WTC11 (cell line): ENCODE measurements around the gene BCL11B. TPM values are rescaled to one million over a fixed set of nuclear protein-coding genes. Genes with fewer than 3 reads are reported as not detected.

ENCODE experiments used
- ATAC-seq: fragments of 200-7000 bp; cut with Tn5 transposase; 2 replicates; pipeline ENCODE4 v1.10.0; 2021; ENCODE audit warnings: mild to moderate bottlenecking, moderate library complexity
- CTCF ChIA-PET: fragments of 300-600 bp; sonication (Branson Sonifier 250); formaldehyde crosslinking; loops from one replicate; lab custom pipeline; 2021; ENCODE audit warnings: antibody characterized with exemption; lab: Charles Lee
- POLR2A ChIA-PET: fragments of 350-600 bp; sonication (Branson Sonifier 250); formaldehyde crosslinking; loops from one replicate; lab custom pipeline; 2021; ENCODE audit warnings: antibody characterized with exemption; lab: Charles Lee
- DNase-seq: peaks from one replicate; pipeline ENCODE4 v3.0.0; 2021; ENCODE audit warnings: low spot score
- H3K27ac Mint-ChIP-seq: 2 replicates; pipeline ENCODE4 v1.8.0; 2021; ENCODE audit warnings: mixed read lengths
- H3K27me3 Mint-ChIP-seq: 2 replicates; pipeline ENCODE4 v1.8.0; 2021; ENCODE audit warnings: low read depth, mild to moderate bottlenecking, moderate library complexity, mixed read lengths
- H3K36me3 Mint-ChIP-seq: 2 replicates; pipeline ENCODE4 v1.8.0; 2021; ENCODE audit warnings: mixed read lengths
- H3K4me1 Mint-ChIP-seq: 2 replicates; pipeline ENCODE4 v1.8.0; 2022; ENCODE audit warnings: mixed read lengths
- H3K4me3 Mint-ChIP-seq: 2 replicates; pipeline ENCODE4 v1.8.0; 2021; ENCODE audit warnings: mild to moderate bottlenecking, moderate library complexity, mixed read lengths
- H3K9me3 Mint-ChIP-seq: 2 replicates; pipeline ENCODE4 v1.8.0; 2021; ENCODE audit warnings: mixed read lengths
- ATF6 ChIP-seq: sonication (generic); formaldehyde crosslinking; IDR thresholded peaks from 2 replicates; pipeline ENCODE4 v1.8.1; 2023; ENCODE audit warnings: mild to moderate bottlenecking, missing genetic modification reagents
- CREM ChIP-seq: sonication (generic); formaldehyde crosslinking; IDR thresholded peaks from 2 replicates; pipeline ENCODE4 v1.8.1; 2022; ENCODE audit warnings: mild to moderate bottlenecking, missing genetic modification reagents, moderate library complexity
- EMX1 ChIP-seq: fragments of 250-450 bp; sonication (Bioruptor Pico); IDR thresholded peaks from 2 replicates; pipeline ENCODE4 v1.8.0; 2021; ENCODE audit warnings: mild to moderate bottlenecking
- ERG ChIP-seq: fragments of 250-450 bp; sonication (Bioruptor Pico); IDR thresholded peaks from 2 replicates; pipeline ENCODE4 v1.8.0; 2021; ENCODE audit warnings: mild to moderate bottlenecking
- ETV6 ChIP-seq: sonication (generic); formaldehyde crosslinking; IDR thresholded peaks from 2 replicates; pipeline ENCODE4 v1.8.1; 2022; ENCODE audit warnings: mild to moderate bottlenecking, missing genetic modification reagents
- FOXJ3 ChIP-seq: sonication (generic); formaldehyde crosslinking; IDR thresholded peaks from 2 replicates; pipeline ENCODE4 v1.9.0; 2021; ENCODE audit warnings: missing genetic modification reagents, mild to moderate bottlenecking, borderline replicate concordance
- FOXP4 ChIP-seq: sonication (generic); formaldehyde crosslinking; IDR thresholded peaks from 2 replicates; pipeline ENCODE4 v1.8.0; 2022; ENCODE audit warnings: mild to moderate bottlenecking, missing genetic modification reagents
- GABPB1 ChIP-seq: sonication (generic); formaldehyde crosslinking; IDR thresholded peaks from 2 replicates; pipeline ENCODE4 v1.8.1; 2023; ENCODE audit warnings: mild to moderate bottlenecking, missing genetic modification reagents
- GRHL2 ChIP-seq: fragments of 250-450 bp; sonication (Bioruptor Pico); IDR thresholded peaks from 2 replicates; pipeline ENCODE4 v1.8.0; 2022; ENCODE audit warnings: mild to moderate bottlenecking, moderate library complexity; ENCODE audit not compliant: insufficient replicate concordance, severe bottlenecking
- KAT7 ChIP-seq: sonication (generic); formaldehyde crosslinking; IDR thresholded peaks from 2 replicates; pipeline ENCODE4 v1.8.1; 2023; ENCODE audit warnings: missing genetic modification reagents, mild to moderate bottlenecking, borderline replicate concordance
- MYBL2 ChIP-seq: sonication (generic); formaldehyde crosslinking; IDR thresholded peaks from 2 replicates; pipeline ENCODE4 v1.8.1; 2023; ENCODE audit warnings: mild to moderate bottlenecking, moderate library complexity, missing genetic modification reagents
- NR1H2 ChIP-seq: sonication (generic); formaldehyde crosslinking; IDR thresholded peaks from 2 replicates; pipeline ENCODE4 v1.9.0; 2021; ENCODE audit warnings: mild to moderate bottlenecking, moderate library complexity, missing genetic modification reagents
- NR3C1 ChIP-seq: sonication (generic); formaldehyde crosslinking; conservative IDR thresholded peaks from 2 replicates; pipeline ENCODE4 v1.8.1; 2023; ENCODE audit warnings: low read depth, mild to moderate bottlenecking, missing genetic modification reagents
- ZNF121 ChIP-seq: sonication (generic); formaldehyde crosslinking; IDR thresholded peaks from 2 replicates; pipeline ENCODE4 v1.8.0; 2023; ENCODE audit warnings: missing genetic modification reagents
- ZNF138 ChIP-seq: sonication (generic); formaldehyde crosslinking; conservative IDR thresholded peaks from 2 replicates; pipeline ENCODE4 v1.8.1; 2022; ENCODE audit warnings: mild to moderate bottlenecking, moderate library complexity, missing genetic modification reagents
- total RNA-seq: library from RNA; stranded (reverse); gene quantifications from 3 replicates; pipeline ENCODE4 v1.2.3, GENCODE V29; 2021
- TF ChIP-seq, protein P1 (sequence below): sonication (generic); formaldehyde crosslinking; IDR thresholded peaks from 2 replicates; pipeline ENCODE4 v1.8.1; 2023; ENCODE audit warnings: mild to moderate bottlenecking, missing genetic modification reagents
- TF ChIP-seq, protein P2 (sequence below): fragments of 250-450 bp; sonication (Bioruptor Pico); IDR thresholded peaks from 2 replicates; pipeline ENCODE4 v1.9.0; 2021; ENCODE audit warnings: moderate library complexity, mild to moderate bottlenecking, inconsistent platforms, borderline replicate concordance

The BCL11B gene
- total RNA-seq, 1 experiment from 2014 or later, result 9.1 TPM

DNA sequence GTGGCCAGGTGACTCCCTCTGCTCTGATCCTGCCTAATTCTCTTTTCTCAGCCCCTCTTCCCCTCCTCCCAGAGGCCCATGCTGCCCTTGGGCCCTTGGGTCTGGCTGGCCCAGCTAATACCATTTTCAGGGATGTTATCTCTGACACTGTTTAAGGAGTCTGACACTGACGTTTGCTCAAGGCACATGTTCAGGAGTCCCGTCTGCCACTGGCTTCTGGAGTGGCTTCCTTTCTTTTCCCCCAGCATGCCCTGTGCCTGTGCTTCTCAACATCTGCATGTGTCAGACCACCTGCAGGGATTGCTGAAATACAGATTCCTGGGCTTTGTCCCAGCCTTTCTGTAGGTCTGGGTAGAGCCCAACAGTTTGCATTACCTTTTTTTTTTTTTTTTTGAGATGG lies 128.9 kb downstream of the BCL11B start:
- TF ChIP-seq FOXP4 (CRISPR knock-in tag) (no peak), KAT7 (no peak), GABPB1 (CRISPR knock-in tag) (no peak), ZNF138 (CRISPR knock-in tag) (no peak), GRHL2 (no peak), ETV6 (no peak), CREM (CRISPR knock-in tag) (no peak), ZNF121 (CRISPR knock-in tag) (no peak), EMX1 (CRISPR knock-in tag) (no peak)
- TF ChIP-seq, protein P1, sequence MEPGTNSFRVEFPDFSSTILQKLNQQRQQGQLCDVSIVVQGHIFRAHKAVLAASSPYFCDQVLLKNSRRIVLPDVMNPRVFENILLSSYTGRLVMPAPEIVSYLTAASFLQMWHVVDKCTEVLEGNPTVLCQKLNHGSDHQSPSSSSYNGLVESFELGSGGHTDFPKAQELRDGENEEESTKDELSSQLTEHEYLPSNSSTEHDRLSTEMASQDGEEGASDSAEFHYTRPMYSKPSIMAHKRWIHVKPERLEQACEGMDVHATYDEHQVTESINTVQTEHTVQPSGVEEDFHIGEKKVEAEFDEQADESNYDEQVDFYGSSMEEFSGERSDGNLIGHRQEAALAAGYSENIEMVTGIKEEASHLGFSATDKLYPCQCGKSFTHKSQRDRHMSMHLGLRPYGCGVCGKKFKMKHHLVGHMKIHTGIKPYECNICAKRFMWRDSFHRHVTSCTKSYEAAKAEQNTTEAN (CRISPR knock-in tag), result no peak
- TF ChIP-seq, protein P2, sequence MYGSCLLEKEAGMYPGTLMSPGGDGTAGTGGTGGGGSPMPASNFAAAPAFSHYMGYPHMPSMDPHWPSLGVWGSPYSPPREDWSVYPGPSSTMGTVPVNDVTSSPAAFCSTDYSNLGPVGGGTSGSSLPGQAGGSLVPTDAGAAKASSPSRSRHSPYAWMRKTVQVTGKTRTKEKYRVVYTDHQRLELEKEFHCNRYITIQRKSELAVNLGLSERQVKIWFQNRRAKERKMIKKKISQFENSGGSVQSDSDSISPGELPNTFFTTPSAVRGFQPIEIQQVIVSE (CRISPR knock-in tag), result no peak
- Mint-ChIP-seq H3K27me3 (no peaks in the 10 kb centered on the region; the same call in 1 of the 2 replicates), H3K27ac (no peak overlapping the region), H3K4me1 (peaks cover 27% of the 10 kb centered on the region), H3K9me3 (peaks cover 4% of the 10 kb centered on the region; the same call in 1 of the 2 replicates), H3K36me3 (no peaks in the 10 kb centered on the region), H3K4me3 (no peak overlapping the region)
- ChIA-PET POLR2A (no interaction called here), CTCF (interaction anchor here (0.7 to 1.5 kb wide), 3 partner anchors 27 to 46 kb away, joined by 3 to 4 read pairs (median 3); no protein-coding TSS in a partner anchor)
- peak; percentile 31 for ATAC-seq
- no peak for DNase-seq

DNA sequence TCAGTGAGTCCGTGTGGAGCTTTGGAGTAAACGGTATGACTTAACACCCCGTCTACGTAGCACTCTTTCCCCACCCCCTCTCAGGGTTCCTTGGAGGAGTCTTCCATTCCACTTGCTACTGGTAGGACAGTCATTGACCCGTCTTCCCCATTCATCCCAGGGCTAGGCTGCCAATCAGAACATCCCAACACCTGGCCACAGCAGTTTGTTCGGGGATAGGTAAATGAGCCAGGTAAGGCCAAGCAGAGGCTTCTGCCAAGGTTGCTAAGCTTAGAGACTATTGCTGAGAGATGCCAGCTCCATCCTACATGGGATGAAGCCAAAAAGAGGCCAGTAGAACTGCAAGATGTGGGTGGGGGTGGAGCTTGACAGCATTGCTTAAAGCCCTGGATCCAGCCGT lies 130.8 kb downstream of the BCL11B start:
- TF ChIP-seq NR1H2 (CRISPR knock-in tag), result no peak
- no peak for TF ChIP-seq ERG (CRISPR knock-in tag)
- H3K27ac Mint-ChIP-seq, result no peak overlapping the region
- no peaks in the 10 kb centered on the region for H3K36me3 Mint-ChIP-seq
- H3K4me3 Mint-ChIP-seq, result no peak overlapping the region
- POLR2A ChIA-PET, result no interaction called here
- DNase-seq, result no peak
- H3K27me3 Mint-ChIP-seq, result no peaks in the 10 kb centered on the region; the same call in 1 of the 2 replicates
- no peak for ATAC-seq
- peaks cover 4% of the 10 kb centered on the region; the same call in 1 of the 2 replicates for H3K9me3 Mint-ChIP-seq
- H3K4me1 Mint-ChIP-seq, result peaks cover 34% of the 10 kb centered on the region
- CTCF ChIA-PET, result interaction anchor here (0.5 kb wide), 1 partner anchor 38 kb away, joined by 4 read pairs; no protein-coding TSS in a partner anchor

DNA sequence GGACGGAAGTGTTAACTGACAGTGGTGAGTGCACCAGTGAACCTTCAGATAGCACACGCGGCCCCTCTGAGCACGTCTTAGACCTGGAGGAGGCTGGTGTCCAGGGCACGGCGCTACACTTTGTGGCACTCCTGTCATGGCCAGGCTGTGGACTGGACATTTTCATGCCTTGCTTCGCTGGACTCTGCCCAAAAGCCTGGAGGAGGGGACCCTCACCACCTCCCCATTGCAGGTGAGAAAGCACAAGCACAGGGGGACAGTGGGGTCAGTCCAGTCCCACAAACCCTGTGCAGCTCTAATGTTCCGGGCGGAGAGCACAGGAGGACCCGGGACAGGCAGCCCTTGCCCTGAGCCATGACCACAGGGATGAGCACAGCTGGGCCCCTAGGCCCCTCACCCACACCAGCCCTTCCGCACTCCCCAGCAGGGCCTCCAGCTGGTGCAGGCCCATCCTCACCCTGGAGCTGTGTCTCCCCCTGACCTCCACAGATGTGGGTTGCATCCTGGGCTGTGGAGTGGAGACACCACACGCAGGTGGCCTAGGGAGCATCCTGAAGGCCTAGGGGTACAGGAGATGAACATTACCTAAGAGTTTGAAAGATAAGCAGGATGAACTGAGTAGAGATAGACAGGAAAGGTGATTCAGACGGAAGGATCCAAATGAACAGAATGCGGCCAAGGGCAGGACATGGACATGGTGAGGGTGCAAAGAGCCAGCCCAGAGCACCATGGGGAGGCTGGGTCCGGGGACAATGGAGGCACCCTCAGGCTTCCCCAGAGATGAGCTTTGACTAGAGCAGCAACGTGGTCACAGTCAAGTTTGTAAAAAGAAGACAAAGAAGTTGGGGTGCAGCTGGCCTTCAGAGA lies 132.8 kb downstream of the BCL11B start:
- H3K36me3 Mint-ChIP-seq, result no peaks in the 10 kb centered on the region
- no peak for TF ChIP-seq NR3C1 (CRISPR knock-in tag)
- TF ChIP-seq MYBL2 (CRISPR knock-in tag), result no peak
- no peak for TF ChIP-seq FOXJ3 (CRISPR knock-in tag)
- TF ChIP-seq ATF6, result no peak
- H3K9me3 Mint-ChIP-seq, result peaks cover 4% of the 10 kb centered on the region; the same call in 1 of the 2 replicates
- DNase-seq (no peak), ATAC-seq (no peak)
- peaks cover 30% of the 10 kb centered on the region for H3K4me1 Mint-ChIP-seq
- ChIA-PET POLR2A (no interaction called here), CTCF (no interaction called here)
- H3K27ac Mint-ChIP-seq, result no peak overlapping the region
- H3K27me3 Mint-ChIP-seq, result no peaks in the 10 kb centered on the region; the same call in 1 of the 2 replicates
- H3K4me3 Mint-ChIP-seq, result no peak overlapping the region
